SH-SY5Y (cell line): ENCODE data around the gene IL1RAPL2.

Source experiments
- GATA2 ChIP-seq: IDR thresholded peaks from 2 replicates; pipeline ENCODE4 v1.6.1; 2011; ENCODE audit warnings: mild to moderate bottlenecking, low read depth, low read length
- GATA3 ChIP-seq: IDR thresholded peaks from 2 replicates; pipeline ENCODE4 v1.6.1; 2011; ENCODE audit warnings: low read depth, mild to moderate bottlenecking, low read length, moderate library complexity

Gene IL1RAPL2

GRCh38 chrX:105006996-105007395 is 441.0 kb downstream of the IL1RAPL2 start:
- TF ChIP-seq GATA3, result no peak
- TF ChIP-seq GATA2, result no peak

- TF ChIP-seq GATA2 (no peak), GATA3 (no peak)
These were observed 447.7 kb downstream of the IL1RAPL2 start for GRCh38 chrX:105013719-105014118.

- TF ChIP-seq GATA2 (no peak), GATA3 (no peak)
These were observed 451.6 kb downstream of the IL1RAPL2 start for GRCh38 chrX:105017641-105018040.

- TF ChIP-seq GATA2 (no peak), GATA3 (no peak)
These were observed 452.9 kb downstream of the IL1RAPL2 start for GRCh38 chrX:105018865-105019264.

- TF ChIP-seq GATA2 (no peak), GATA3 (no peak)
These were observed 472.8 kb downstream of the IL1RAPL2 start for GRCh38 chrX:105038672-105039328.

- TF ChIP-seq GATA2 (no peak), GATA3 (no peak)
These were observed 484.9 kb downstream of the IL1RAPL2 start for GRCh38 chrX:105050921-105051320.

GRCh38 chrX:105051364-105051763 is 485.4 kb downstream of the IL1RAPL2 start:
- TF ChIP-seq GATA2 (no peak), GATA3 (no peak)

- TF ChIP-seq GATA3, result no peak
These were observed 486.9 kb downstream of the IL1RAPL2 start for GRCh38 chrX:105052926-105053325.

GRCh38 chrX:105063743-105064142 is 497.7 kb downstream of the IL1RAPL2 start:
- no peak for TF ChIP-seq GATA2
- no peak for TF ChIP-seq GATA3

- TF ChIP-seq GATA2 (no peak), GATA3 (no peak)
These were observed 532.2 kb downstream of the IL1RAPL2 start for GRCh38 chrX:105098201-105098600.

- TF ChIP-seq GATA3 (no peak), GATA2 (no peak)
These were observed 532.8 kb downstream of the IL1RAPL2 start for GRCh38 chrX:105098812-105099211.

- no peak for TF ChIP-seq GATA3
- no peak for TF ChIP-seq GATA2
These were observed 535.4 kb downstream of the IL1RAPL2 start for GRCh38 chrX:105101378-105101777.

- TF ChIP-seq GATA2 (no peak), GATA3 (no peak)
These were observed 543.9 kb downstream of the IL1RAPL2 start for GRCh38 chrX:105109936-105110335.

GRCh38 chrX:105114554-105115130 is 548.6 kb downstream of the IL1RAPL2 start:
- TF ChIP-seq GATA3, result no peak

GRCh38 chrX:105116486-105116885 is 550.5 kb downstream of the IL1RAPL2 start:
- TF ChIP-seq GATA3 (no peak), GATA2 (no peak)
